ENCODE results near the gene NDUFS2. TPM values are rescaled to one million over a fixed set of nuclear protein-coding genes. Genes with fewer than 3 reads are reported as not detected.
A peak's percentile ranks its signal among the peaks of the same experiment; 100 is the strongest.

NDUFS2 gene
- total and polyA plus RNA-seq, 10 of the 15 experiments (the other 5 are each of a cell fraction or from before 2014, with no cell fraction given), result 66.5 to 215 (median 148) TPM

- TF ChIP-seq PRDM15 (CRISPR knock-in tag; IDR thresholded peaks at IDR 0.05), result no peak
- no peak; a peak in 1 of 4 replicates for TF ChIP-seq IKZF2 (IDR thresholded peaks at IDR 0.05)
- no peak for TF ChIP-seq ZNF592 (IDR thresholded peaks at IDR 0.05)
- no peak for TF ChIP-seq CHD2 (IDR thresholded peaks at IDR 0.05; ENCODE audit: borderline replicate concordance, low read depth, low read length)
- TF ChIP-seq FOXK2 (IDR thresholded peaks at IDR 0.05), result no peak
- no peak for TF ChIP-seq MYB (IDR thresholded peaks at IDR 0.05; ENCODE audit: borderline replicate concordance, low read depth, low read length)
- TF ChIP-seq NFYB (IDR thresholded peaks at IDR 0.05; ENCODE audit: insufficient read depth, low read depth, low read length), result no peak
- no peak for TF ChIP-seq ETV6 (conservative IDR thresholded peaks at IDR 0.05 in 1 of 2, IDR thresholded peaks at IDR 0.05 in 1 of 2; ENCODE audit: borderline replicate concordance in 1 of 2, low read depth in 1 of 2)
- TF ChIP-seq LARP7 (IDR thresholded peaks at IDR 0.05), result no peak
- TF ChIP-seq BHLHE40 (IDR thresholded peaks at IDR 0.05; ENCODE audit: borderline replicate concordance in 1 of 2, low read depth in 2 of 2, low read length in 1 of 2), result no peak
- TF ChIP-seq ZBED1 (IDR thresholded peaks at IDR 0.05; ENCODE audit: borderline replicate concordance), result no peak; the same call in 1 of the 2 replicates
- no peak for TF ChIP-seq HDAC2 (IDR thresholded peaks at IDR 0.05)
- TF ChIP-seq PKNOX1 (IDR thresholded peaks at IDR 0.05), result no peak
- no peak for TF ChIP-seq ATF3 (IDR thresholded peaks at IDR 0.05; ENCODE audit: borderline replicate concordance, extremely low read depth, low read depth, low read length)
- TF ChIP-seq CREM (IDR thresholded peaks at IDR 0.05; ENCODE audit: low read depth), result peak; percentile 73
- TF ChIP-seq TARDBP (IDR thresholded peaks at IDR 0.05; ENCODE audit: borderline replicate concordance), result 0 out of 2 replicates have a peak, but pooled peaks have one; percentile 65
- TF ChIP-seq USF2 (IDR thresholded peaks at IDR 0.05; ENCODE audit: borderline replicate concordance, low read depth, low read length), result no peak
- TF ChIP-seq RAD51 (IDR thresholded peaks at IDR 0.05), result no peak
- TF ChIP-seq SUPT20H (IDR thresholded peaks at IDR 0.05; ENCODE audit: borderline replicate concordance, control insufficient read depth, low read depth, low read length), result no peak
These were observed 24.8 kb upstream of the NDUFS2 start, which contains the start of gene B4GALT3 (continued) for GRCh38 chr1:161177112-161177935.
